Fibroblast of peridontal ligament (primary cell): Measurements from ENCODE around the gene BOLA2B.
A peak's percentile ranks its signal among the peaks of the same experiment; 100 is the strongest.
"Not testable (repeated sequence)": the region's sequence is repeated elsewhere in the genome, so short reads cannot be mapped to it uniquely, and the experiment has no call there.

Source experiments
- DNase-seq: peaks from one replicate; pipeline ENCODE4 v3.0.0-alpha.2; 2010; ENCODE audit errors: extremely low read depth

BOLA2B gene

GRCh38 chr16:30193615-30194014 is at the start of gene BOLA2B, which contains the start of gene SLX1A:
Gene BOLA2B, minus strand, starts transcription at chr16:30193666. Its CDS starts 71 bp downstream, at chr16:30193595.
Gene SLX1A, plus strand, starts transcription at chr16:30193875. Its CDS starts 210 bp downstream, at chr16:30194085.
- not testable (repeated sequence) for DNase-seq

DNA sequence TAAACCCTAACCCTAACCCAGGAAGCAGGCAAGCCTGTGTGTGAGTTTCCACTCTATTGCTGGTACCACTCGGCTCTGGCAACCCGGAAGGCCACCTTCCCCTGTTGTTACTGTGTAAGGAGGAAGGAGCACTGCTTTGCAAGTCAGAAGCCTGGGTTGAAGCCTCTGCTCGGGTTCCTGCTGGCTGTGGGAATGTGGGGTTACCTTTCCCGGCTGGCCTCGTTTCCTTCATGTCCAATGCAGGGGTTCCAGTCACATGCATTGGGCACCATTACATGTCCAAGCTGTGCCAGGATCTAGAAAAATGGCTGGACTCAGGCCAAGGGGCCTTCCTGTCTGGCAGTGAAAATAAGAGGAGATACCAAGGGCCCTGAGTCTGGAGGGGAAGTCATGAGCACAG is 23.6 kb upstream of the BOLA2B start:
- DNase-seq: not testable (repeated sequence)

GRCh38 chr16:30211414-30211813 is 17.9 kb upstream of the BOLA2B start:
- DNase-seq: not testable (repeated sequence)

GRCh38 chr16:30209032-30209431 is 15.6 kb upstream of the BOLA2B start:
- DNase-seq: not testable (repeated sequence)

GRCh38 chr16:30207063-30207704 is 13.7 kb upstream of the BOLA2B start:
- not testable (repeated sequence) for DNase-seq

GRCh38 chr16:30206252-30206651 is 12.8 kb upstream of the BOLA2B start:
- DNase-seq: not testable (repeated sequence)

GRCh38 chr16:30205541-30206236 is 12.2 kb upstream of the BOLA2B start:
- not testable (repeated sequence) for DNase-seq

DNA sequence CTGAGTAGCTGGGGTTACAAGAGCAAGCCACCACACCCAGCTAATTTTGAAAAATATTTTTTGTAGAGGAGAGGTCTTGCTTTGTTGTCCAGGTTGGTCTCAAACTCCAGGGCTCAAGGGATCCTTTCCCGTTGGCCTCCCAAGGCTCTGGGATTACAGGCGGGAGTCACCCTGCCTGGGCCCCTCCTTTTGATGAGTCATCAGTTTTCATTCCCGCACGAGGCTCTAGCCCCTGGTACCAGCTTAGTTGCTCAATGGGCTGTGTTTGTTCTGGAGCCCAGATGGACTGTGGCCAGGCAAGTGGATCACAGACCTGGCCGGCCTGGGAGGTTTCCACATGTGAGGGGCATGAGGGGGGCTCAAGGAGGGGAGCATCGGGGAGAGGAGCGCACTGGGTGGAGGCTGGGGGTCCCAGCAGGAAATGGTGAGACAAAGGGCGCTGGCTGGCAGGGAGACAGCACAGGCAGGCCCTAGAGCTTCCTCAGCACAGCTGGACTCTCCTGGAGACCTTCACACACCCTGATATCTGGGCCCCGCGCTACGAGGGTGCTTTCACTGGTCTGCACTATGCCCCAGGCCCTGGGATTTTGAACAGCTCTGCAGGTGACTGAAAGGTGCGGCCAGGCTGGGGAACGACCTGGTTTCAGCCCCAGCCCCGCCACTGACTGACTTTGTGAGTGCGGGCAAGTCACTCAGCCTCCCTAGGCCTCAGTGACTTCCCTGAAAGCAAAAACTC is 6.3 kb upstream of the BOLA2B start:
- DNase-seq: not testable (repeated sequence)

DNA sequence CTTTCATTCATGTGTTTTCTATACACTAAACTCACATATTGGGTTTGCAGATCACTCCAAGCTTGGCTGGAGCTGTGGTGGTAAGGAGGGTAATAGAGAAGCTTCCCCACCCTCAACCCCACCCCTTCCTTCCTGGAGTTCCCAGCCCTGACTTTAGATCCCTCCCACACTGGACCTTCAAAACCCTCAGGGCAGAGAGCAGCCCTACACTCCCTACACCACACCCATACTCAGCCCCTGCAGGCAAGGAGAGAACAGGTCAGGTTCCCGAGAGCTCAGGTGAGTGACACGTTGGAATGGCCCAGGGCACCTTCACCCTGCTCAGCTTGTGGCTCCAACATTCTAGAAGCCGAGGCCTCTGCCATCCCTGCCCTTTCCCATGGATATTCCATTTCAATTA is 5.6 kb upstream of the BOLA2B start, which contains the start of gene SULT1A3:
SULT1A3 (plus strand) TSS at position 207 of the 400 bp plus-strand sequence. CDS start 1,474 bp downstream, outside the sequence.
- DNase-seq: not testable (repeated sequence)

DNA sequence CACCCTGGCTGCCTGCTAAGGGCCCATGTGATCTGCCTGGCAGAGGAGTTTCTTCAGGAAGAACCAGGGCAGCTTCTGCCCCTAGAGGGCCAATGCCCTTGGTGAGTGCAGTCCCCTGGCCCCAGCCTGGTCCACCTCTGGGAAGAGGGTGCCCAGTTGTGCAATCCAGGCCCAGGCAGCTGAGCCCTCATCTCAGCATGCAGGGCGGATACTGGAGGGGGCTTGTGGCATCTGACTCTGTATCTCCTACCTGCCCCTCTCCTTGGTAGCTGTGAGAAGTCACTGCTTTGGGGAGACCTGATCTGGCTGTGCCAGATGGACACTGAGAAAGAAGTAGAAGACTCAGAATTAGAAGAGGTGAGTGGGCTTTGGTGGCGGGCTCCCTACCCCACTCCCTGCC is 3.5 kb upstream of the BOLA2B start:
- DNase-seq: not testable (repeated sequence)

- DNase-seq: not testable (repeated sequence)
These were observed 883 bp upstream of the BOLA2B start for GRCh38 chr16:30194172-30194925.

- not testable (repeated sequence) for DNase-seq
These were observed 368 bp downstream of the BOLA2B start for GRCh38 chr16:30193098-30193497.

- not testable (repeated sequence) for DNase-seq
These were observed 2.3 kb downstream of the BOLA2B start for GRCh38 chr16:30191158-30191557.

DNA sequence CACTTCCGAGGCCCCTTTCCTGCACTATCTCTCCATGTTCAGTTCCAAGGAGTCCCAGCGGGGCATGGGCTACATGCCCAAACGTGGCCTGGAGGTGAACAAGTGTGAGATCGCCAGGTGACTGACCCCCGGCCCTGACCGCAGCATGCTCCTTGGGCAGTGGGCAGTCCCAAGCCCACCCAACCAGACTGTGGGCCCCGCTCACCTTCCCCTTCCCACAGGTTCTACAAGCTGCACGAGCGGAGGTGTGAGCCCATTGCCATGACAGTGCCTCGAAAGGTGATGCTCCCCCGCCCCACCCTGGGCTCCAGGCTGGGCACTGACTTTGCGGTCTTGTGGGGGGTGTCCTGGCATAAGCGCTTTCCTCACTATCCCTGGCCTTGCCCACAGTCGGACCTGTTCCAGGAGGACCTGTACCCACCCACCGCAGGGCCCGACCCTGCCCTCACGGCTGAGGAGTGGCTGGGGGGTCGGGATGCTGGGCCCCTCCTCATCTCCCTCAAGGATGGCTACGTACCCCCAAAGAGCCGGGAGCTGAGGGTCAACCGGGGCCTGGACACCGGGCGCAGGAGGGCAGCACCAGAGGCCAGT is 5.4 kb downstream of the BOLA2B start:
- no peak for DNase-seq

GRCh38 chr16:30187556-30187865 is 6.0 kb downstream of the BOLA2B start:
- no peak for DNase-seq

GRCh38 chr16:30186782-30187555 is 6.5 kb downstream of the BOLA2B start:
- peak; percentile 11 for DNase-seq

- DNase-seq: no peak
These were observed 7.1 kb downstream of the BOLA2B start for GRCh38 chr16:30186444-30186781.

- no peak for DNase-seq
These were observed 7.6 kb downstream of the BOLA2B start for GRCh38 chr16:30185683-30186421.

GRCh38 chr16:30184891-30185682 is 8.4 kb downstream of the BOLA2B start:
- no peak for DNase-seq
